ENCODE measurements around the gene TP53I13. TPM values are rescaled to one million over a fixed set of nuclear protein-coding genes. Genes with fewer than 3 reads are reported as not detected.

Gene TP53I13
- total RNA-seq, 1 experiment from 2014 or later, result 29.6 TPM

GRCh38 chr17:29591737-29592608 is 23.5 kb downstream of the TP53I13 start:
- H3K36me3 Mint-ChIP-seq (ENCODE audit: insufficient read depth, unreplicated experiment), result peaks cover 12% of the 10 kb centered on the region
- POLR2A ChIA-PET, result interaction anchor here (0.6 to 4.8 kb wide), 17 partner anchors 9 to 866 kb away, joined by 3 to 81 read pairs (median 8); partner anchors contain the start of genes ABHD15, NUFIP2, SSH2 and TAOK1

GRCh38 chr17:29592850-29593551 is 24.5 kb downstream of the TP53I13 start, which contains the start of gene ANKRD13B:
TSS of gene ANKRD13B (plus strand) at chr17:29593132. CDS start at chr17:29593622, 490 bp downstream.
- no TSS peak for BruUV-seq (replicated peaks)
- Mint-ChIP-seq H3K9me3 (ENCODE audit: unreplicated experiment) (no peaks in the 10 kb centered on the region), H3K4me3 (ENCODE audit: unreplicated experiment) (peak within 1 kb of the TSS; percentile 82), H3K4me1 (ENCODE audit: insufficient read depth, unreplicated experiment) (peaks cover 16% of the 10 kb centered on the region), H3K27ac (ENCODE audit: low read depth, unreplicated experiment) (peak within 1 kb of the TSS; percentile 85), H3K27me3 (ENCODE audit: insufficient read depth, unreplicated experiment) (no peaks in the 10 kb centered on the region), H3K36me3 (ENCODE audit: insufficient read depth, unreplicated experiment) (peaks cover 11% of the 10 kb centered on the region)
- no peak for TF ChIP-seq CTCF (IDR thresholded peaks at IDR 0.05; ENCODE audit: unreplicated experiment)
- CTCF ChIA-PET, result interaction anchor here (0.6 to 5.0 kb wide), 13 partner anchors 12 to 1111 kb away, joined by 3 to 89 read pairs (median 4); partner anchors contain the start of genes ABHD15 and TP53I13
- intact Hi-C loops (cut with micrococcal nuclease), result loop anchor here (2.0 kb wide), 1 partner anchor 46 kb away; no protein-coding TSS in a partner anchor
- POLR2A ChIA-PET, result interaction anchor here (0.8 to 4.8 kb wide), 9 partner anchors 10 to 338 kb away, joined by 4 to 81 read pairs (median 14); partner anchors contain the start of genes ABHD15, NUFIP2, SSH2 and TAOK1
- DNase-seq (ENCODE audit: unreplicated experiment), result peak; percentile 28

More at GRCh38 chr17:29591737-29592608, 23.5 kb downstream of the TP53I13 start:
- CTCF ChIA-PET, result interaction anchor here (0.6 to 5.0 kb wide), 29 partner anchors 11 to 1112 kb away, joined by 3 to 89 read pairs (median 3); partner anchors contain the start of genes ABHD15 and TP53I13
- Mint-ChIP-seq H3K9me3 (ENCODE audit: unreplicated experiment) (no peaks in the 10 kb centered on the region), H3K27ac (ENCODE audit: low read depth, unreplicated experiment) (peak overlapping the region; percentile 85), H3K27me3 (ENCODE audit: insufficient read depth, unreplicated experiment) (no peaks in the 10 kb centered on the region), H3K4me1 (ENCODE audit: insufficient read depth, unreplicated experiment) (peaks cover 23% of the 10 kb centered on the region), H3K4me3 (ENCODE audit: unreplicated experiment) (peak overlapping the region; percentile 82)
- intact Hi-C loops (cut with micrococcal nuclease), result loop anchor here (1.0 to 2.0 kb wide), 5 partner anchors 12 to 339 kb away; partner anchors contain the start of genes SSH2 and TP53I13
- DNase-seq (ENCODE audit: unreplicated experiment), result peak; percentile 90
- peak; percentile 93 for TF ChIP-seq CTCF (IDR thresholded peaks at IDR 0.05; ENCODE audit: unreplicated experiment)
- no TSS peak for BruUV-seq (replicated peaks)

- intact Hi-C loops (cut with micrococcal nuclease), result loop anchor here (2.0 kb wide), 1 partner anchor 45 kb away; no protein-coding TSS in a partner anchor
- H3K36me3 Mint-ChIP-seq (ENCODE audit: insufficient read depth, unreplicated experiment), result peaks cover 7% of the 10 kb centered on the region
- H3K4me1 Mint-ChIP-seq (ENCODE audit: insufficient read depth, unreplicated experiment), result peaks cover 12% of the 10 kb centered on the region
- no peaks in the 10 kb centered on the region for H3K9me3 Mint-ChIP-seq (ENCODE audit: unreplicated experiment)
- H3K4me3 Mint-ChIP-seq (ENCODE audit: unreplicated experiment), result peak overlapping the region; percentile 82
- ChIA-PET CTCF (interaction anchor here (0.7 to 5.0 kb wide), 11 partner anchors 11 to 500 kb away, joined by 3 to 89 read pairs (median 5); partner anchors contain the start of genes ABHD15 and TP53I13), POLR2A (interaction anchor here (1.0 to 4.8 kb wide), 7 partner anchors 11 to 224 kb away, joined by 3 to 81 read pairs (median 14); partner anchors contain the start of genes ABHD15 and TP53I13)
- DNase-seq (ENCODE audit: unreplicated experiment), result peak; percentile 43
- no peak overlapping the region for H3K27ac Mint-ChIP-seq (ENCODE audit: low read depth, unreplicated experiment)
- TF ChIP-seq CTCF (IDR thresholded peaks at IDR 0.05; ENCODE audit: unreplicated experiment), result peak; percentile 24
- no peaks in the 10 kb centered on the region for H3K27me3 Mint-ChIP-seq (ENCODE audit: insufficient read depth, unreplicated experiment)
- BruUV-seq (replicated peaks), result no TSS peak
These were observed 25.4 kb downstream of the TP53I13 start for GRCh38 chr17:29593591-29594518.
